ENCODE measurements around the gene ADARB2. TPM values are rescaled to one million over a fixed set of nuclear protein-coding genes. Genes with fewer than 3 reads are reported as not detected.

Gene ADARB2
- 0.30 and 0.45 TPM in 2 replicates for polyA plus RNA-seq

DNA sequence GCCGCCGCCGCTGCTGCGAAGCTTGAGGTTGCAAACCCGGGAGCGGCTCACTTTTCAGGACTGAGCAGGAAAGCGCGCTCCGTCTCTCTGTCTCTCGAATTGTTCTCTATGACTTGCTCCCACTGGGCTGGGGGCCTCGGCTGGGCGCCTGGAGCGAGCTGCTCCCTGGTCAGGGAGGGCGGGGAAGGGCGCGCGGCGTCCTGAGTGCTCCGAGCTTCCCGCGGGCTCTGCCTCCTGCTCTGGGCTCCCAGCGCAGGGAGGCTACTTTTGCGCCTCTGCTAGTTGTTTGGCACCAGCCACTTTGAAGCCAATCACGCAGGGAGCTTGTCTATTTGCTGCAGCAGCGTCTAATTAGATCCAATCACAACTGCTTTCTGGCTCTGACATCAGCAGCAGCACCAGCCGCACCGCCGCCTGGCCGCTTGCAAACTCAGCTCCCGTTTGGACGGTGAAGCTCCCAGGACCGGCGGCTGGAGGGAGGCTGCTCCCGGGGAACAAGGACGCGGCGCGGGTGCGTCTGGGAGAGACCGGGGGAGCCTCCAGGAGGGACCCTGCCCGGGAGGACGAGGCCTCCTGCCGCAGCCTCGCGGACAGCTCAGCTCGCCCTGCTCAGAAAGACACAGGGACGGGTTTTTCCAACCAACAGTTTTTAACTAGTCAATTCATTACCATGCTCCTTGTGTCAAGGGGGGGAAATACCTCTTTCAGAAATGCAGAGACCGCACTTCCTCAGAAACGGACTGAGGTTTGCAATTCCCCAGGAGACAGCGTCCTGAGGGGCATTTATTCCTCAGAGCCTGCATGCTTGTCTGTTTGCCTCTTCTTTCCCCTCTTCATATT is at the start of gene ADARB2:
ADARB2 (minus strand) TSS at position 304 of the 840 bp plus-strand sequence.

